ENCODE data around the gene IL3RA.
"Not testable (repeated sequence)": the region's sequence is repeated elsewhere in the genome, so short reads cannot be mapped to it uniquely, and the experiment has no call there.

GRCh38 chrX:1403867-1404266, 67.3 kb downstream of the IL3RA start:
- TF ChIP-seq, protein P1, sequence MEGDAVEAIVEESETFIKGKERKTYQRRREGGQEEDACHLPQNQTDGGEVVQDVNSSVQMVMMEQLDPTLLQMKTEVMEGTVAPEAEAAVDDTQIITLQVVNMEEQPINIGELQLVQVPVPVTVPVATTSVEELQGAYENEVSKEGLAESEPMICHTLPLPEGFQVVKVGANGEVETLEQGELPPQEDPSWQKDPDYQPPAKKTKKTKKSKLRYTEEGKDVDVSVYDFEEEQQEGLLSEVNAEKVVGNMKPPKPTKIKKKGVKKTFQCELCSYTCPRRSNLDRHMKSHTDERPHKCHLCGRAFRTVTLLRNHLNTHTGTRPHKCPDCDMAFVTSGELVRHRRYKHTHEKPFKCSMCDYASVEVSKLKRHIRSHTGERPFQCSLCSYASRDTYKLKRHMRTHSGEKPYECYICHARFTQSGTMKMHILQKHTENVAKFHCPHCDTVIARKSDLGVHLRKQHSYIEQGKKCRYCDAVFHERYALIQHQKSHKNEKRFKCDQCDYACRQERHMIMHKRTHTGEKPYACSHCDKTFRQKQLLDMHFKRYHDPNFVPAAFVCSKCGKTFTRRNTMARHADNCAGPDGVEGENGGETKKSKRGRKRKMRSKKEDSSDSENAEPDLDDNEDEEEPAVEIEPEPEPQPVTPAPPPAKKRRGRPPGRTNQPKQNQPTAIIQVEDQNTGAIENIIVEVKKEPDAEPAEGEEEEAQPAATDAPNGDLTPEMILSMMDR (optimal IDR thresholded peaks at IDR 0.05 in 1 of 3, IDR thresholded peaks at IDR 0.05 in 1 of 3, conservative IDR thresholded peaks at IDR 0.05 in 1 of 3; ENCODE audit: extremely low read depth in 1 of 3, insufficient read depth in 2 of 3, low read length in 3 of 3): not testable (repeated sequence)
- not testable (repeated sequence) for TF ChIP-seq EZH2 (IDR thresholded peaks at IDR 0.05; ENCODE audit: low read length)
